HG02798 (cell line): Measurements from ENCODE around the gene PCBP3.
"Not testable (repeated sequence)": the region's sequence is repeated elsewhere in the genome, so short reads cannot be mapped to it uniquely, and the experiment has no call there.

Source experiments
- ATAC-seq: cut with Tn5 transposase; IDR thresholded peaks from one replicate; pipeline ENCODE4 v1.9.1; 2021; ENCODE audit warnings: mild to moderate bottlenecking; ENCODE audit not compliant: unreplicated experiment, poor library complexity

PCBP3 gene

DNA sequence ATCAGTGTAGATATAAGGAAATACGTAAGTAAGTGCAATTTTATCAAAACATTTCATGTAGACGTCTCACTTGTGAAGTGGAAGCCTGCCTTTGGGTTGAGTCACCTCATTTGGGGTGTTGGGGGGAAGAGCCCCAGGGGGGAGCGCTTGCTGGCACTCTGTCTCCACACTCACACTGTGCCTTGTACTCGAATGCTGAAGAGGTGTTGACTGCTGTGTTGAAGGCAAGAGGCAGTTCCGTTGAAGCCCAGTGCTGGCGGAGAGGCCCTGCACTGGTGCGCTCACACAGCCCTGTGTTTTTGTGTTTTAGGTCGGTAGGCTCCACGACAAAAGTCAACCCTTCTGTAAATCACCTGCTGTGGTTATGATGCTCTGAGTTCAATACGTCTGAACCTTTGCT is 206.1 kb downstream of the PCBP3 start:
- no peak for ATAC-seq

DNA sequence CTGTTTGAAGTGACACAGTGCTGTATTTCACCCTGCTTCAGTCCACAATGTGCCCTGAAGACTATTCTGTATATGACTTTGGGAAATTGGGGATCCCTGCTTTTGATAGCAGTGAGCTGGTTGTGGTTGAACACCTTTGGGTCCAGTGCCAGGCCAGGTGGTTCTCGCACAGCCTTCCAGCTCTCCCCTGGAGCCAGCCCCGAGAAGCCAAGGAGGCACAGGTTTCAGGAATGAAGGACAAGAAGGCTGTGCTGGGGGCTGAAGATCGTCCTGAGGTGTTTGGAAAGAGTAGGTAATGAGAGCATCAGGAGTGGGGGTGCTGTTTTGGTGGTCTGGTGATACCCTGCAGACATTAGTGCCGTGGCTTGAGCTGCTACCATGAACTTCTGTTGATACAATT is 206.7 kb downstream of the PCBP3 start:
- ATAC-seq, result no peak

DNA sequence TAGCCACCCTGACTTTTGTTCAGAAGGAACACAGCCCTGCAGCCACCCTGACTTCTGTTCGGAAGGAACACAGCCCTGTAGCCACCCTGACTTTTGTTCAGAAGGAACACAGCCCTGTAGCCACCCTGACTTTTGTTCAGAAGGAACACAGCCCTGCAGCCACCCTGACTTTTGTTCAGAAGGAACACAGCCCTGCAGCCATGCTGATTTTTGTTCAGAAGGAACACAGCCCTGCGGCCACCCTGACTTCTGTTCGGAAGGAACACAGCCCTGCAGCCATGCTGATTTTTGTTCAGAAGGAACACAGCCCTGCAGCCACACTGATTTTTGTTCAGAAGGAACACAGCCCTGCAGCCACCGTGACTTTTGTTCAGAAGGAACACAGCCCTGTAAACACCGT is 208.9 kb downstream of the PCBP3 start:
- not testable (repeated sequence) for ATAC-seq

DNA sequence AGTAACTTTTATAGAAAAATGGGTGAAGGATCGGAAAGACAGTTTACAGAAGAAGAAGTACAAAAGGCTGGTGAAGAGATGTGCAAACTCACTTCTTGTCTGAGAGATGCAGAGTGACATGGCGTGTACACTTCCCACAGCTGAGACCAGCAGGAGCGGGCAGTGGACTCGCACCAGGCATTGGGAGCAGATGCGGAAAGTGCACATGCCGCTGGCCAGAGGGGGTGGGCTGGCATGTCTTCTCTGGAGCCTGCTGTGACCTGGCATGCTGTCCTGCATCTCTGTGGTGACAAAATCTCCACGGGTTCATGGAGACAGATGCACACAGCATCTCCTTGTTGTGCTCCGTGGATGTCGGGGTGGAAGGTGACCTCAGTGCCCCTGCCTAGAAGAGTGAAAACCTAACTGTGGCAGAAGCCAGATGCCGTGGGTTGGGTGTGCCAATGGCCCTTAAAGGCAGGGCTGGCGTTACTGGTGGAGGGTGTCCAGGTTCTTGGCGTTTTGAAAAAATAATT is 209.4 kb downstream of the PCBP3 start:
- ATAC-seq, result no peak

DNA sequence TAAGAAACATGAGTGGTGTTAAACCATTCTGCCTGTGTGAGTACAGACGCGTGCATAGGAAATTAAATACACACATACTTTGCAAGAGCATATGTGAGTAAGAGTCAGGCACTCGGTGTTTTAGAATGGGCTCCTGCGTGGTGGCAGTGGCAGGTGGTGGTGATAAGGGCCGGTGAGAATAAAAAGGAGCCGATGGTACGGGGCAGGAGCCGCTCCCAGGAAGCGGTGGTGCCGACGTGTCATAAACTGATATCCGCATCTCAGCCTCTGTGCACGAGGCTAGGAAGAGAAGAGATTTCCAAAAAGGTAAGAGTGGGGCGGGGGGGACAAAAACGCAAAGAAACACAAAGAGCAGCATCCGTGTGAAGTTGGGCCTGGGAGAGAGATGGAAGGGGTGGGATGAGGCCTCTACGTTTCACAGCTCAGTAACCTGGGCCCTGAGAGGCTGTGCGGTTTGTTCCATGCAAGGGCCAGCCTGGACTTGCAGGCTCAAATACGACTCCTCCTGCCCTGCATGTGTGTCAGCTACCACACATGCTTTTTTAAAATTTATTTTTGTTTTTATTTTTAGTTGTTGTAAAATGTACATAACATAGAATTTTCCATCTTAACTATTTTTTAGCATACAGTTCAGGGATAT is 210.3 kb downstream of the PCBP3 start:
- no peak for ATAC-seq

DNA sequence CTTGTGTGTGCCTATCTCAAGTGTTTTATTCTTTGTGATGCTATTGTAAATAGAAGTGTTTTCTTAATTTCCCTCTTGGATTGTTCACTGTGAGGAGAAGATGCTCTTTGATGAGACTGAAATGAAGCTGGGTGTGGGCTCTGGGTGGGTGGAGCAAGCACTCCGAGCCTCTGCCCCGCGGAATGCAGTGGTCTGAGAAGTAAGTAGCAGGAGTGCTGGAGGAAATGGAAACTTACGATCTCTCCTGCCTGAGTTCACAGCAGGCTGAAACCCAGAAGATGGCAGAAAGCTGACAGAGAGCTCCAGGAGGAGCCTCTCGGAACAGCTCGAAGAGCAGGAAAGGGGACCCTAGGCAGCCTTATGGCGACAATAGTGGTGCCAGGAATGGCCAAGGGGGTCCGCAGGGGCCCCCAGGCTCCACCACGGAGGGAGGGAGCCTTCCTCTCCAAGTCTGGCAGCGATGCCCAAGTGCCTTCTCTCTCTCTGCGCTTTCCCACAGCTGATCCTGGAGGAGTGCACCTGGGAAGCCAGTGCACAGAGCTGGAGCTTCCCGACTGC is 211.2 kb downstream of the PCBP3 start:
- ATAC-seq, result no peak

DNA sequence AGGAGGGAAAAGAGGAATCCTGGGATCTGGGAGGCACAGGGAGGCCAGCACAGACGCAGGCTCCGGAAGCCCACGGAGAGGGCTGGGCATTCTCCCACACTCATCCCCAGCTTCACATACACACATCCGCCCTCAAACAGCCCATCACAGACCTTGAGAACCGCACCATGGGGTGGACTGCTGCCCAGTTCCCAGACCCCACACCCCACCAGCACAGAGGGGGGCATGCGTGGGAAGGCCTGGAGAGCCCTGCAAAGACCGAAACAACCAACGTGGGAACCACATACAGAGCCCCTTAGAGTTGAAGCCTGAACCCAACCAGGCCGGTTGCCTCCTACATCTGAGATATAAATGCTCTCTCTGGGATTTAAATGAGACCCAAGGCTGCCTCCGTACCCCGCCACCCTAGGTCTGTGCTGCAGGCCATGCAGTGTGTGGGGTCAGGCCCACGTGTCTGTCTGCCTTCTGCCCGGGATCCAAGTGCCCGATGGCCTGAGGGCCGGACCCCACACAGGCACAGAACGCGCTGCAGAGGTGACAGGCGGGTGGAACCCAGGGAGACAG is 211.8 kb downstream of the PCBP3 start:
- ATAC-seq, result no peak

DNA sequence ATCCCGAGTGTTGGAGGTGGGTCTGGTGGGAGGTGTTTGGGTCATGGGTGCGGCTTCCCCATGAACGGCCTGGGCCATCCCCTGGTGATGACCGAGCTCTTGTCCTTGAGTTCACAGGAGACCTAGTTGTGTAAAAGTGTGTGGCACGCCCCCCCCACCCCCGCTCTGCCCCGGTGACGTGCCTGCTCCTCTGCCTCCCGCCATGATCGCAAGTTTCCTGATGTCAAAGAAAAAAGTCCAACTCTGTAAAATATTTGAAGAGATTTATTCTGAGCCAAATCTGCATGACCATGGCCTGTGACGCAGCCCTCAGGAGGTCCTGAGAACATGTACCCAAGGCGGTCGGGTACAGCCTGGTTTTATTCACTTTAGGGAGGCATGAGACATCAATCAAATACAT is 212.9 kb downstream of the PCBP3 start:
- no peak for ATAC-seq

DNA sequence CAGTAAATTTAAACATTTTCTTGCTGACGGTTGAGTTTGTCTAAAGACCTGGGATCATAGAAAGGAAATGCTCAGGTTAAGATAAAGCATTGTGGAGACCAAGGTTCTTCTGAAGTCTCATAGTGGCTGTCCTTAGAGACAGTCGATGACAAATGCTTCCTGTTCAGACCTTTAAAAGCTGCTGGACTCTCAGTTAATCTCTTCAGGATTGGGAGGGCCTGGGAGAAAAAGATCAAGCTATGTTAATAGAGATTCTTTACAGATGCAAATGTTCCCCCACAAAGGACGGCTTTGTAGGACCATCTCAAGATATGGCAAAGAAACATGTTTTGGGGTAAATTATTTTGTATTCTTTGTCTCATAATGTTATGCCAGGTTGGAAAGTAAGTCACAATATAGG is 213.4 kb downstream of the PCBP3 start:
- no peak for ATAC-seq

DNA sequence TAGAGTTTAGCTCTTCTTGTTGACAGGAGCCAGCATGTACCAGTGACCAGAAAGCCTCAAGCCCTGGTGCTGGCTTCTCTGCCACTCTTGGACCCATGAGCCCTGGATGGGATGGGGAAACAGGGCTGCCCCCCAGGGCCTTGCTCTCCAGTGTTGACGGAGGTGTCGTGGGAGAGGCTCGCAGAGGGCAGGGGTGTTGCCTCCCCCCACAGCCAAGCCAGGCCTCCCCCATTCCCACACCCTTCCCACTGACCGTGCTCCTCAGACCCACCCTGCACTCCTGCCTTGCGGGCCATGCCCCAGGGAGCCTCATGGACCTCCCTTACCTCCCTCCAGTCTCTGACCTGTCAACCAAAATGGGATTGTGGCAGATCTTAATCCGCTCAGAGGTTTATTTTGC is 214.2 kb downstream of the PCBP3 start:
- no peak for ATAC-seq

DNA sequence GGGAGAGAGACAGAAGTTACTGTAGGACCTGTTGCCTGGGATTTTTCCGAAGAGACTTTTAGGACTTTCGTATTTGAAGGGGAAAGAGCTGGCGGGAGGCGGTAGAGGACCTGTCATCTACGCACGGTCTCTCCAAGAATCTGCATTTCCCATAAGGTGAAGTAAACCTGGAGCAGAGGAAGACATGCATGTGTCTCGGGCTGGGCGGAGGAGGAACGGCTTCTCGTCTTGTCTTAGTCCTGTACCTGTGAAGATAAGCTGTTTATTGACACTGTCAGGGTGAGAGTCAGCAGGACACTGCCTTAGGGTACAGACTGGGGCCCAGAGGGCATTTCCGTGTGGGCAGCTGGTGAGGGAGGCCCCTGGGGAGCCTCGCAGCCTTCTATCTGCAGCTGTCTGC is 214.7 kb downstream of the PCBP3 start:
- ATAC-seq, result no peak

DNA sequence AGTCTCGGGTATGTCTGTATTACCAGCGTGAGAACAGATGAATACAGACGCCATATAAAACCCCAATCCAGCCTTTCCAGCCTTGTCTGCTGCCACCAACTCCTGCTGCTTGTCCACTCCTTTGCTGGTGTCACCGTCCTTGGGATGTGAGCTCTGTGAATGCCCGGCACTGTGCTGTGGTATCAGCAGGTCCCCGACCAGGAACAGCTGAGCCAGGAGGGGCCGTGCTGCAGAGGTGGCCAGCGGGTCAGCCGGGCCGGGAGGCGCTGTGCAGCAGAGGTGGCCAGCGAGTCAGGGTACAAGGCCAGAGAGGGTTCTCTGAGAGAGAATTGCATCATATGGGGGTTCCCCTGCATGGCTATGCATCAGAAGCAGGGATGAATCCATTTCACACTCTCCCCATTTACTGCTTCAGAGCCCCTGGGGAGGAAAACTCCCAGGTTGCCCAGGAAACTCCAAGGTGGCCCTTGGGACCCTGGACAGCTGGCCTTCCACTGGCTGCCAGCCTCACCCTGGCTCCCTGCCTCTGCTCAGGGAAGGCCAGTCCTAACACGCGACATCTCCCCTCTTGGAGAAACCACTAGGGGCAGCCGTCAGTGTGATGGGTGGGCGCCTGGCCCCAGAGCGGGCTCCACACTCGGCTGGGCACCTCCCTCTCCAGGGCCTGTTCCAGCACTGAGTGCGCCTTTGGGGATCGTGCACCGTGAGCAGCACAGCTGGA is 215.7 kb downstream of the PCBP3 start:
- no peak for ATAC-seq

DNA sequence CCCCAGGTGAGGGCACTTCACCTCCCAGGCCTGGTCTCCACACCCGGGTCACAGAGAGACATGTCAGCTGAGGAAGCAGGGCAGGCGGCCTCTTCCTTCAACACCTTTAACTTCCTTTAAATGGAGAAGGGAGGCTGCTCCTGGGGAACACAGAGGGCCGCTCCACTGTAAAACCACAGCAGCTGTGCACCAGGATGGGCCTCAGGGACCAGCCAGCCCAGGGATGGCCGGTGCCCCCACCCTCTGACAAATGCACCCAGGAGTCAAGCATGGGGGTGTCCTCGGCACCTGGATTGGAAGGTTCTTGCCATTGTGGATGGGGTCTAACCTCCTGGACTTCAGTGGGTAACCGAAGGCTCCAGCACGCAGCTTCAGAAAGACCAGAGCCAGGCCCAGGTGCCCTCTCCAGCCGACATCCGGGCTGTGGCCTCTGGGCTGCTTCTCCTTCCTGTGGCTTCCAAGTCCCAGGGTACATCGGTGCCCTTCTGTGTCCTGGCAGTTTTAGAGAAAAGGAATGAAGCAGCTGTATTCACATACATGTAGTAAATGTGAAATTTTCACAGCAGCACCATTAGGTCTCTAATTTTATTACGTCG is 216.3 kb downstream of the PCBP3 start:
- ATAC-seq, result no peak

DNA sequence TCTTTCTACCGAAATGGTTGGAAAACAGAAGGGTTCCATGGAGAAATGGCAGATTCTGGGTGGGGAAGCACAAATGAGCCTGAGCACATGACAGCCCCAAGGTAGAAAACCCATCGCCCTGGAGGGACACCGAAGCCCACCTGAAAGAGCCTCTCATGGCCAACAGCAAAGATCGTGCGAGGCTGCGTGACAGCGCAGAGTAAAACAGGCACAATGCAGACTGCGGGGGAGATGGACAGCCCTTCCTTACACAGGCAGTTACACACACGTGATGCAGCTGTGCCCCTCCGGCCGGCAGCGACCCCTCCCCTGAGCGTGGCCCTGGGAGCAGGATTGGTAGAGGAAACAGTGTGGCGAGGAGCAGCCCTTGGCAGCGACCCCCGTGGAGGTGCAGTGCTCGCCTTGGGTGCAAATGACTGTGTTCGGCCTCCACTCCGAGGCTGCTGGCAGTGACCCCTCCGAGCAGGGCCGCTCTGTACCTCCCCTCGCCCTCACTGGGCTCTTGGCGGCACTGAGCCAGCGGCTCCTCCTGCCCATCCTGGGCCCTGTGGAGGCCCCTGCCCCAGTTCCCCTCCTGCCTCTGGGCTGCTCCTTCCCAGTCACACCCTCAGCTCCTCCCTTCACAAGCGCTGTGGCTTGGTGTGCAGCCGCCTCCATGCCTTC is 217.1 kb downstream of the PCBP3 start:
- no peak for ATAC-seq

DNA sequence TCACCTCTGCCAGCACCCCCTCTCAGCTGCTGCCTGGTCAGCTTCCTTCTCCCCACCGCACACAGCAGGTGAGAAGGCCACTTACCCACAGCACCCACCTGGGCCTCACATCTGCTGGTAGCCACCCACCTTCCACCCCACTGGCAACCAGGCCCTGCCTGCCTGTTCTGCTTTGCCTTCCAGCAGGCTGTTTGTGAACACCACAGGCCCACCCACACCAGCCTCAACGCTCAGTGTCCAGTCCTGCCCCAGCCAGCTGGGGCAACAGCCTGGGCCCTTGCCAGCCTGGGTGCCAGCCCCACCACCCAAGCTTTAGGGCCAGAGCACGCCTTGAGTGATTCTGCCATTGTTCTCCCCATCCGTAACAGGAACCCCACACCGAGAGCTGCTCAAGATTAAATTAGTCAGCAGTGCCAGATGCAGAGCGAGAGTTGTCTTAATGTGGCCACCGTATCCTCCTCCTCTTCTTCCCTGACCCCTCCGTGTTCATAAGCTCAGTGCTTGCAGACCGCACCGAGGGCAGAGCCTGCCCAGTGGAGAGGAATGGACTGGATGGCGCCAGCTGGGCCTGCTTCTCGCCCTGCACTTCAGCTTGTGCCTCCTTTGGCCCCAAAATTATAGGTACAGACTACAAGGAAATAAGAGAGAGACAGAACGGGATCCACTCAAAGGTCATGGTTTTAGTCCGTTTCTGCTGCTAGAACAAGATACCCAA is 217.8 kb downstream of the PCBP3 start:
- ATAC-seq, result no peak

DNA sequence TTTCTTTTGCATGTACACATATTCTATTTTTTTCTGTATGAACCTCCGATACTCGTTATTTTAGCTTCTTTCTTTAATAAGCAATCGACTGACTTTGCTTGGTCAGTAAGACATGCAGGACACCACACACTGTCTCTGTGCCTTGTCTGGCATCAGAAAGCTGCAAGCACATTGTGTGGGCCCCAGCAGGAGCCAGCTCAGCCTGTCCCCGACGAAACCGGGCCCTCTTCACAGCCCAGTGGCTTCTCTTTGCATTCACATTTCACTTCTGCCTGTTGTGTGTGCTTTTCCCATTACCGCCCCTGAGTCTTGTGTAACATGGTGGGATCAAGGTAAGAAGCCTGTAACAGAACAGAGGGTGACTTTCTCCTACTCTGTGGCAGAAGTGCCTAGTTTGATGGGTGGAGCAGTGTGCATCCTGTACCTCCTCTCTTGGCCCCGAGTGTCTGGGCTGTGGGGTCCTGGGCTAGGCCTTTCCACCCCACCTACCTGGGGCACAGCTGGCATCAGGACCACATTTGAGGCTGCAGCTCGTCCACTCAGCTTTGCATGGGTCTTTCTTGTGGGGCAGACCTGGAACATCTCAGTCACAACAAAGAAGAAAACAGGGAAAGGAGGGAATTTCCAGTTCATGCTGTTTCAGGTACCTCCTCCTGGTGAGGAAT is 219.2 kb downstream of the PCBP3 start:
- peak; percentile 44 for ATAC-seq

DNA sequence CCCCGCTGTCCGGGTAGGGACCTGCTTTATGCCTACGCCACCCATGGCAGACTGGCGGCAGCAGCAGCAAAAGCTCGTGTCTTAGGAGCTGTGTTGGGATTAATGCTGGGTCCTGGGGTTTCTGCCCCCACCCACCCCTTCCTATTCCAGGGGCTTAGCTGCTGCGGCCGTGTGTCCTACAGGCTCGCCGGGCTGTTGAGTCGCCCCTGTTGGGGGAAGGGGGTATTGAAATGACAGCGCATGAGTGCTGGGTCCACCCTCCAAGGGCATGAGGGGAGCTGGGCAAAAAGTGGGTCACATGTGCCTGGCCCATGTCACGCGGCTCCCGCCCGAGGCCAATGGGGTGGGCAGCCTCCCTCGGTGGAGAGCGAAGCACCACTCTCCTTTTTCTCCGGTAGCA is 219.7 kb downstream of the PCBP3 start:
- ATAC-seq, result no peak

DNA sequence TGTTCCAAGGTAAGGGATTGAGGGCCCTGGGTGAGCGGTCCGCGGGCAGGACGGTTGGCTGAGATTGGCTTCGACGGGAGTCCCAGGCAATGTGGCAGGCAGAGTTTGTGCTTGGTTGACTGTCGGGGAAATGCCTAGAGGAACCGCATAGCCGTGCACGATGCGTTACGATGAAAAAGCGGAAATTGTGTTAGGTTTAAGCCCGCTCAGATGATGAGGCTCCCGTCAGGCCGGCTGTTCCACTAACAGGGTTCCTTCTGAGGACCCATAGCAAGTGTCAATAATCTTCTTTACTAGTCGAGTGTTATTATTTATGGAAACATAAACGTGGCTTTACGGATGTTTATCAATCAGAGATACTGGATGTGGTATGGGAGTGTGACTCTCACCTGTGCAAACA is 220.2 kb downstream of the PCBP3 start:
- no peak for ATAC-seq

DNA sequence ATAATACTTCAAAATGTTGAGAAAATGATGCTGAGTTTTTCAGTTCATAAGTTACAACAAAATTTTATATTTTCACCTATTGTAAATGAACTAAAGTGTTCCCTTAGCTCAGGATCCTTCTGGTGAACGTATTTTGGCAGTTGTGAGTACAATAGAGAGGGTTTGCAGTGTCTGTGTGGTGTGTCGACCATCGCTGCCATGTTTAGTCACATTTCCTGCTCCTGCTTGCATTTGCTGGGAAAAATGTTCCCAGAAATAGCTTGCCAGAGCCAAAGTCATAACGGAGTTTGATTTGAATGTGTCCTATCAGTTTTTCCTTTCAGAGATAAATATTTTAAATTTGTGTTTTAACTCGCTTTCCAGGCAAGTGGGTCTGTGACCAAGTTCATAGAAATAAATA is 220.9 kb downstream of the PCBP3 start:
- no peak for ATAC-seq
